Astrocyte of the spinal cord (primary cell): ENCODE results near the gene TARDBP.

ENCODE experiments used
- DNase-seq: peaks from one replicate; pipeline ENCODE4 v3.0.0; 2011; ENCODE audit warnings: low read depth, low spot score
- H3K4me3 ChIP-seq: 2 replicates; pipeline ENCODE4 v1.5.1; 2011; ENCODE audit warnings: low read depth, mild to moderate bottlenecking, low read length, moderate library complexity
- CTCF ChIP-seq: IDR thresholded peaks from 2 replicates; pipeline ENCODE4 v1.5.1; 2012; ENCODE audit warnings: low read depth, mild to moderate bottlenecking, low read length, inconsistent platforms
- in situ Hi-C: cut with HindIII; loops from 2 replicates; pipeline ENCODE4 v1.10.0; 2017; ENCODE audit warnings: low sequenced_read_pairs

The TARDBP gene

GRCh38 chr1:11054181-11054580 lies 41.7 kb downstream of the TARDBP start:
- no peak for TF ChIP-seq CTCF
- DNase-seq = no peak

GRCh38 chr1:11054666-11055065 lies 42.2 kb downstream of the TARDBP start:
- no peak overlapping the region for H3K4me3 ChIP-seq
- no peak for DNase-seq
- no peak for TF ChIP-seq CTCF
- in situ Hi-C loops = no loop called here

More at GRCh38 chr1:11054181-11054580, 41.7 kb downstream of the TARDBP start:
- H3K4me3 ChIP-seq = no peak overlapping the region
- in situ Hi-C loops = no loop called here

- in situ Hi-C loops = no loop called here
- H3K4me3 ChIP-seq = no peak overlapping the region
- DNase-seq = no peak
- no peak for TF ChIP-seq CTCF
These were observed 43.2 kb downstream of the TARDBP start for GRCh38 chr1:11055676-11056075.

- TF ChIP-seq CTCF = no peak
- no peak overlapping the region for H3K4me3 ChIP-seq
- no peak for DNase-seq
- in situ Hi-C loops = no loop called here
These were observed 44.0 kb downstream of the TARDBP start for GRCh38 chr1:11056504-11056903.

GRCh38 chr1:11057477-11057876 lies 45.0 kb downstream of the TARDBP start:
- no peak overlapping the region for H3K4me3 ChIP-seq

GRCh38 chr1:11058026-11058425 lies 45.6 kb downstream of the TARDBP start:
- no peak for DNase-seq
- in situ Hi-C loops = no loop called here
- TF ChIP-seq CTCF = no peak
- no peak overlapping the region for H3K4me3 ChIP-seq

More at GRCh38 chr1:11057477-11057876, 45.0 kb downstream of the TARDBP start:
- TF ChIP-seq CTCF = no peak
- in situ Hi-C loops = no loop called here
- DNase-seq = no peak
